Activated T-cell treated with anti-CD3 and anti-CD28 coated beads for 1 hour (primary cell): ENCODE measurements around the gene E4F1.
A peak's percentile ranks its signal among the peaks of the same experiment; 100 is the strongest.
"Not testable (repeated sequence)": the region's sequence is repeated elsewhere in the genome, so short reads cannot be mapped to it uniquely, and the experiment has no call there.

Experiments
- DNase-seq: peaks from one replicate; pipeline ENCODE4 v3.0.0-alpha.2; 2020; ENCODE audit warnings: low read depth

The E4F1 gene

DNA sequence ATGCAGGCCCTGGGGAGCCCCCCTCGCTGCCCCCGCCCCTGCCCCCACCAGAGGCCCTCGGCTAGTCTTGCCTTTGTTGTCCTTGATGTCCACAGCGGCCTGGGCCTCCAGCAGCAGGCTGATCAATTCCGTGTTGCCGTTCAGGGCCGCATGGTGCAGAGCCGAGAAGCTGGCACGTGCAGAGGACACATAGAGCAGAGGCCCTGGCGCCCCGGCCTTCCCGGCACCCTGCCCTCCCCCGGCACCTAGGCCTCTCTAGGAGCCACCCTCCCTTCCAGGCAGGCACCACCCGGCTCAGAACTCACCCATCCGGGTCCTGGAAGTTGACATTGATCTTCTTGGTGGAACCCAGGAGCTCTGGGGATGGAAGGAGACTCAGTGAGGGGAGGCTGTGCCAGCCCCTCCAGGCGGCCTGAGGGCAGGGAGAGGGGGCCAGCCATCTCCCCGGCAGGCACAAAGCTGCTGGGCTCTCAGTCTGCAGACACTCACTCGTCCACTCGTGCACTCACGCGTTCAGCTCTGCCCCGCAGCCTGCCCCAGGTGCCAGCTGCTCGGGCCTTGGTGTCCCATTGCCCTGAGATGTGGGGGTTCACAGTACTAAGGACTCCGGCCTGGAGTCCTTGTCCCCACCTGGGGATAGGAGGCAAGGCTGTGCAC, 33.3 kb upstream of the E4F1 start:
- no peak for DNase-seq

DNA sequence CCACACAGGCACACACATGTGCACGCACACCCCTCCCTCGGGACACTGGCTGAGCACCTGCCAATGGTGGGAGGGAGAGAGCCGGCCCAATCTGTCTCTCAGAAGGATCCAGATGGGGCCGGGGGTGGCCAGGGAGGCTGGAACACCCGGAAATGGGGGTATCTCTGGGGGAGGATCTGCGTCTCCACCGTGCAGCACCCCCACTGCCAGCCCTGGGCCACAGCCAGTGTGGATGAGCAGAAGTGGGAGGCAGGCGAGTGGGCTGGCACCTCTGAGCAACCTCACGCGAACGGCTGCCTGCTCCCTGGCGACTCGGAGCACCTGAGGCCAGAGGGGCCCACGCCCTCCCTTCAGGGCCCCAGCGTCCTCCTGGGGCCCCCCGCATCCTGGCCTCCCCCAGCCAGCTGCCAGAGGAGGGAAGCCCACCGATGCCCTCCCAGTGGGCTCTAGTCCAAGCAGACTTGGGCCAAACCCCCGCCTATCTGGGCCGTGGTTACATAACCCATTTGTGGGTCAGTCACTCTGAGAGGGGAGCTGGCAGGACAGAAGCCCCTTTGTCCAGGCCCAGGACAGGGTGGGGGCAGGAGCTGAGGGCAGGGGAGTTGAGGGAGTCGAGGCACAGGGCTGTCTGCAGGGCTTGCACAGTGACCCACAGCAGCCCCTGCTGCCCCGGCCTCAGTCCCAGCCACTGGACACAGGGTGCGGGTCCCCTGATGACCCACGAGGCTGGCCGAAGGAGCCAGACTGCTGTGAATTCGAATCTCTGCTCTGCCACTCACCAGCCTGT, 32.5 kb upstream of the E4F1 start:
- no peak for DNase-seq

- no peak for DNase-seq
Measured at GRCh38 chr16:2191446-2191706, 32.0 kb upstream of the E4F1 start.

- no peak for DNase-seq
Measured at GRCh38 chr16:2194166-2194834, 29.1 kb upstream of the E4F1 start.

- peak; percentile 31 for DNase-seq
Measured at GRCh38 chr16:2194852-2195321, 28.5 kb upstream of the E4F1 start.

DNA sequence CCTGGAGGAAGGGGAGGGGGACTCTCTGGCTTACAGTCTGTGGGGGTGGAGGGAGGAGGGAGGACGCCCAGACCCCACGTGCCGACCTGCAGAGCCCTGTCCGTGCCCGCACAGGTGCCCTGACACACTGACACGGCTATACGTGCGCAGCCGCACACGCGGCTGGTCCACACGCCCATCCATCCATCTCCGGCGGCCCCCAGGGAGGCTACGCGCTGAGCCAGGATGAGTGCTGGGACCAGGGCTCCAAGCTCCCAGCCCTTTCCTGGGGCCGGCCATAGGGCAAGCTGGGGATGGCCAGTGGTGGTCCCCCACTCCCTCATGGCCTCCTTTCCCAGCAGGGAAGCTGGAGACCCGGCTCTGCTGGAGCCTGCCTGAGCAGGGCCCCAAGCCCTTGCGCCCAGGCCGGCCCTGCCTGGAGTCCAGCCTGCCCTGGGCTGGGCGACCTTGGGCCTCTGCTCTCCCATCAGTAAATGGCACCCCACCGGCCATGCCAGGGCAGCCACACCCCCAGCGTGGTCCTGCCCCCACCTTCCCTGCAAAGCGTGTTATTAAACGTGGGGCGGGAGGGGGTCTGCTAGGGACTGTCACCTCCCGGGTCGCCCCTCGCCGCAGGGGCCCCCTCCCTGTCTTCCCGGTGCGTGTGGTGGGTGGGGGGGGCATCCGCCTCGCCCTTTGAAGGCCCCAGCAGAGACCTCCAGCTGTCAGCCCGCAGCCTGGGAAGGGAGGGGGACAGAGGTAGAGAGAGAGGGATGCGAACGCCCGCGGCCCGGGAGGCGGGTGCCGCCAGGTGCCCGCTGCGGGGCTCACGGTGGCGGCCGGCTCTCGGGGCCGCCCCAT, 27.8 kb upstream of the E4F1 start:
- DNase-seq = no peak

DNA sequence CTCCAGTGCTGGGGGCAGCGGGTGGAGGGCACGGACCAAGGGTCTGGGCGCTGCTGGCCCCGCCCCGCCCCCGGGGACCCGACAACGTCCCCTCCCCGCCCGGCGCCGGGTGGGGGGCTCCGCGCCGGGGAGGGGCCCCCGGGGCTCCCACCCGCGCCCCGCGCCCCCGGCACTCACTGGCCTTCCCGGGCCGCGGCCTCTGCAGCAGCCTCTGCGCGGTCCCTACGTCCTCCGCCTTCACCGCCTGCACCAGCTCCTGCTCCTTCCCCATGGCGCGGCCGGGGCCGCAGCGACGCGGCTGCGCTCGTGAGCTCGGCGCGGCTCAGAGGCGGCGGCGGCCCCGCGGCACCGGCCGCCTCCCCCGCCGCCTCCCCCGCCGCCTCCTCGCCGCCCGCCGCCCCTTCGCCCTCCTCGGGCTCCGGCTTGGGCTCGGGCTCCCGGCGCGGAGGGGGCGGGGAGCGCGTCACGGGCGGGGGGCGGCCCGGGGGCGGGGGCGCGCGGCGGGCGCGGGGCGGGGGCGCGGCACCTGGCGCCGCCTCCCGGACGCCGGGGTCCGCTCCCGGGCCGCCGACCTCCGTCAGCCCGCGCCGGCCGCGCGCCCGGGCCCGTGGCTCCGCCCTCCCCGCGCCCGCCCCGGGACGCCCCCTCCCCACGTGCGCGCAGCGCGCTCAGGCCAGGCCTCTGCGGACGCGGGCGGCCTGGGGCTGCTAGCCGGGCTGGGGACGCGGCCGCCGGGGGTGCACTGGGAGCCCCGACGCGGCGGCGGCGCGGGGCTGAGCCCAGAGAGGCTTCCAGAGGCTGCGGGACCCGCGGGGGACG, 27.0 kb upstream of the E4F1 start, which contains the start of gene CASKIN1:
Gene CASKIN1 (minus strand): TSS at position 444 of the 819 bp plus-strand sequence. CDS start 173 bp downstream, at position 271.
- no peak for DNase-seq

- DNase-seq = no peak
Measured at GRCh38 chr16:2196981-2197511, 26.3 kb upstream of the E4F1 start.

DNA sequence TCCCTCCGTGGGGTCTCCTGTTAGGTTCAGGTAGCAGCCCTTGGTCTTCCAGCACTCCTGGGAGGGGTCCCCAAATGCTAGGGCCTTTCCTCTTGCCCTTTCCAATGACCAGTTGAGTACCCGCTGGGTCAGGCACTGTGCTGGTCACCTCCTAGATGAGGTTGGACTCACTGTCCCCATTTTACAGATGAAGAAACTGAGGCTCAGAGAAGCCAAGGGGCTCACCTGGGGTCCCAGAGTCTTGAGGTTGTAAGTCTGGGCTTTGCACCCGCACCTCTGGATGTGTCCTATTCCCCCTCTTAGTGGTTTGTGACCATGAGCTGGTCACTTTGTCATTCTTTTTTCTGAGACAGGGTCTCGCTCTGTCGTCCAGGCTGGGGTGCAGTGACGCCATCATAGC, 25.6 kb upstream of the E4F1 start:
- DNase-seq = no peak

GRCh38 chr16:2198283-2198682, 25.1 kb upstream of the E4F1 start:
- DNase-seq = no peak

GRCh38 chr16:2199095-2199494, 24.3 kb upstream of the E4F1 start:
- no peak for DNase-seq

DNA sequence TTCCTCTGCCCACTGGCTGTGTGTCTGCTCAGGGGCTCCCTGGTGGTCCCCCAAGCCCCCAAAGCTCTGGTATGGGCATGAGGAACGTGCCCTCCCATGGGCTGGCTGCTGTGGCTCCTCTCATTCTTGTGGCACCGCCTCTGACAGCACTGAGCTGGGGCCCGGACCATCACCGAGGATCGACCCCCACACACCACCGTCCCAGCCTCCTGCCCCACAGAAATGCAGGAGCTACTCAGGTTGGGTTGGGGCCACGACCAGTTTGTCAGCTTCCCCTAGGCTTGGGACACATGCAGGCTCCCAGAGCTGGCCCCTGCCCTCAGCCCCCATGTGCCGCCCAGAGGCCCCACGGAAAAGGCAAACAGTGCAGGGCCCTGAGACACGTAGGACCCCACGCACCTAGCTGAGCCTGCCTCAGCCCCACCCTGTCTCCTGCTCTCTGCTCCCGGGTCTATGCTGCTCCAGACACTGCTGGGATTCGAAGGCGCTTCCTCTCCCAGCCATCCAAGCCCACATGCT, 23.7 kb upstream of the E4F1 start:
- no peak for DNase-seq

DNA sequence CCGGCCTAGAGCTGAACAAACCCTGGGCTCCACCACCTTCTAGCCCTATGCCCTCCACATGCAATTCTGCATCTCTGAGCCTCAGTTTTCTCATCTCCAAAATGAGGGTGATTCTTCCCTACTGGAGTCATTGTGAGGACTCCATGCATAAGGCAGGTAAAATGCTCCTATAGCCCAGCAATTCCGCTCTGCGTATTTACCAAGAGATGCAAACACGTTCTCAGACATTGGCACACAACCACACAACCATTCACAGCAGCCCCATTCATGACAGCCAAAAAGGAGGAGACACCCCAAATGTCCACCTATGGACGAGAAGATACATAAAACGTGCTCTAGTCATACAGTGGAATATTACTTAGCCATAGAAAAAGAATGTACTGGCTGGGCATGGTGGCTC, 23.1 kb upstream of the E4F1 start:
- no peak for DNase-seq

DNA sequence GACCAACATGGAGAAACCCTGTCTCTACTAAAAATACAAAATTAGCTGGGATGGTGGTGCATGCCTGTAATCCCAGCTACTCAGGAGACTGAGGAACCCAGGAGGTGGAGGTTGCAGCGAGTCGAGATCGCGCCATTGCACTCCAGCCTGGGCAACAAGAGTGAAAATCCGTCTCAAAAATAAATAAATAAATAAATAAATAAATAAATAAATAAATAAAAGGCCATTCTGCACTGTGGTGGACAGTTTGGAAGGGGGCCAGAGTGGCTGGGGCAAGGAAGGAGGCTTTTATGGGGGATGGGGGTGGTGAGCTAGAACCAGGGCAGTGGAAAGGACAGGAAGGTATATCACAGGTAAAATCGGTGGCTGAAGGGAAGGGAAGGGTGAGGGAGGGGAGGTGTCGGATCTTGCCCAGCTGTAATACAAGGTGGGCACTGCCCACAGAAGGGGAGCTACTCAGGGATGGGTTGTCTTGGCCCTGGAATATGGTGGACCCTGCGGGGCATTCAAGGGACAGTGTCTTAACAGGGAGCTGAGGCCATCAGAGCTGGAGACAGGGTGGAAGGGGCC, 20.2 kb upstream of the E4F1 start:
- not testable (repeated sequence) for DNase-seq

GRCh38 chr16:2204416-2205103, 18.8 kb upstream of the E4F1 start:
- DNase-seq = no peak

GRCh38 chr16:2205104-2205966, 18.1 kb upstream of the E4F1 start, which contains the start of gene MLST8:
MLST8 (plus strand) TSS chr16:2205454; CDS start chr16:2206086, 632 bp downstream.
- peak; percentile 87 for DNase-seq

DNA sequence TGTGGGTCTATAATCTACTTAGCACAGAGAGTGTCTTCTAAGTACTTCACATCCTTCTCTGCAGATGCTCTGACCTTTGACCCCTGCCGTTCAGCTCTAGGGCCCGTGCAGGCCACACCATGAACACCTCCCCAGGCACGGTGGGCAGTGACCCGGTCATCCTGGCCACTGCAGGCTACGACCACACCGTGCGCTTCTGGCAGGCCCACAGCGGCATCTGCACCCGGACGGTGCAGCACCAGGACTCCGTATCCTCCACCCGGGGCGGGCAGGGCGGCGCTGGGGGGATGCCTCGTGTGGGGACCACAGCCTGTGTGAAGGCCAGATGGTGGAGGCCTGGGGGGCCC, 17.5 kb upstream of the E4F1 start:
- no peak for DNase-seq

GRCh38 chr16:2206420-2206779, 17.0 kb upstream of the E4F1 start:
- DNase-seq = no peak
